ENCODE results near the gene BBX. TPM values are rescaled to one million over a fixed set of nuclear protein-coding genes. Genes with fewer than 3 reads are reported as not detected.

The BBX gene
- total RNA-seq, 4 donors from 2014 or later: 26.5 to 45.8 (median 28.0) TPM

- 93 to 96% methylated on average over 4 of the region's 4 CpGs for WGBS, 2 donors
- TF ChIP-seq POLR2A (IDR thresholded peaks at IDR 0.05) (no peak), CTCF (IDR thresholded peaks at IDR 0.05) (no peak)
- intact Hi-C loops (cut with DNase I; ENCODE audit: low total_unique reads): no loop called here
- no peak overlapping the region for H3K4me3 ChIP-seq (ENCODE audit: low read depth, poor library complexity, severe bottlenecking)
- no peak for DNase-seq (ENCODE audit: low spot score in 2 of 2)
Measured at GRCh38 chr3:107745354-107745753, 222.6 kb downstream of the BBX start.

GRCh38 chr3:107752202-107752990 lies 229.6 kb downstream of the BBX start:
- H3K4me3 ChIP-seq (ENCODE audit: low read depth, poor library complexity, severe bottlenecking): no peak overlapping the region
- DNase-seq (ENCODE audit: low spot score in 2 of 2): no peak
- TF ChIP-seq POLR2A (IDR thresholded peaks at IDR 0.05) (no peak), CTCF (IDR thresholded peaks at IDR 0.05) (no peak)
- 89 to 90% methylated on average over 3 of the region's 3 CpGs for WGBS, 2 donors
- intact Hi-C loops (cut with DNase I; ENCODE audit: low total_unique reads): no loop called here

GRCh38 chr3:107753494-107753893 lies 230.7 kb downstream of the BBX start:
- no peak overlapping the region for H3K4me3 ChIP-seq (ENCODE audit: low read depth, poor library complexity, severe bottlenecking)
- 35 to 40% methylated on average over 2 of the region's 2 CpGs for WGBS, 2 donors
- intact Hi-C loops (cut with DNase I; ENCODE audit: low total_unique reads): no loop called here
- DNase-seq (ENCODE audit: low spot score in 2 of 2): no peak
- TF ChIP-seq POLR2A (IDR thresholded peaks at IDR 0.05) (no peak), CTCF (IDR thresholded peaks at IDR 0.05) (no peak)

GRCh38 chr3:107753976-107754375 lies 231.2 kb downstream of the BBX start:
- DNase-seq (ENCODE audit: low spot score in 2 of 2): no peak
- TF ChIP-seq POLR2A (IDR thresholded peaks at IDR 0.05): no peak
- no peak for TF ChIP-seq CTCF (IDR thresholded peaks at IDR 0.05)
- H3K4me3 ChIP-seq (ENCODE audit: low read depth, poor library complexity, severe bottlenecking): no peak overlapping the region
- 78 to 81% methylated on average over 4 of the region's 4 CpGs for WGBS, 2 donors
- intact Hi-C loops (cut with DNase I; ENCODE audit: low total_unique reads): no loop called here

- TF ChIP-seq CTCF (IDR thresholded peaks at IDR 0.05): no peak
- no peak for TF ChIP-seq POLR2A (IDR thresholded peaks at IDR 0.05)
- WGBS, 2 donors: 83 to 91% methylated on average over 2 of the region's 2 CpGs
- no peak for DNase-seq (ENCODE audit: low spot score in 2 of 2)
- H3K4me3 ChIP-seq (ENCODE audit: low read depth, poor library complexity, severe bottlenecking): no peak overlapping the region
- intact Hi-C loops (cut with DNase I; ENCODE audit: low total_unique reads): no loop called here
Measured at GRCh38 chr3:107756649-107757048, 233.9 kb downstream of the BBX start.

- TF ChIP-seq POLR2A (IDR thresholded peaks at IDR 0.05): no peak
- TF ChIP-seq CTCF (IDR thresholded peaks at IDR 0.05): no peak
- no peak for DNase-seq (ENCODE audit: low spot score in 2 of 2)
- intact Hi-C loops (cut with DNase I; ENCODE audit: low total_unique reads): no loop called here
- WGBS, 2 donors: 73 to 77% methylated on average over 2 of the region's 2 CpGs
- no peak overlapping the region for H3K4me3 ChIP-seq (ENCODE audit: low read depth, poor library complexity, severe bottlenecking)
Measured at GRCh38 chr3:107757140-107757539, 234.4 kb downstream of the BBX start.

All from lower leg skin (tissue), 4 donors.